Psoas muscle (tissue), 8 donors: ENCODE results near the gene ZNRF1. TPM values are rescaled to one million over a fixed set of nuclear protein-coding genes. Genes with fewer than 3 reads are reported as not detected.
"Not testable (repeated sequence)": the region's sequence is repeated elsewhere in the genome, so short reads cannot be mapped to it uniquely, and the experiment has no call there.

Experiments
- ATAC-seq, 4 donors: fragments of 200-7000 bp; cut with Tn5 transposase; one replicate each; pipeline ENCODE4 v1.9.1; 2020; ENCODE audit warnings: moderate library complexity in 3 of 4, mild to moderate bottlenecking in 2 of 4
- DNase-seq, 2 donors: peaks; one replicate each; pipeline ENCODE4 v3.0.0-alpha.2; 2020
- H3K27ac ChIP-seq: fragments of 200-600 bp; one replicate; pipeline ENCODE4 v1.8.0; 2022
- H3K27me3 ChIP-seq, 3 donors: fragments of 200-600 bp in 1 of 3; one replicate each; pipeline versions ENCODE4 v1.6.1 to v1.8.0; 2013 to 2022; ENCODE audit warnings: low read length in 2 of 3, mild to moderate bottlenecking in 2 of 3, moderate library complexity in 1 of 3; ENCODE audit not compliant: insufficient read depth in 3 of 3
- H3K36me3 ChIP-seq, 2 donors: fragments of 200-600 bp in 1 of 2; one replicate each; pipeline versions ENCODE4 v1.6.1 to v1.8.0; 2013 to 2022; ENCODE audit warnings: low read depth in 1 of 2, mild to moderate bottlenecking in 1 of 2, moderate library complexity in 1 of 2; ENCODE audit not compliant: insufficient read depth in 1 of 2
- H3K4me1 ChIP-seq: fragments of 200-600 bp; one replicate; pipeline ENCODE4 v1.8.0; 2022
- H3K4me3 ChIP-seq: fragments of 200-600 bp; one replicate; pipeline ENCODE4 v1.8.0; 2022; ENCODE audit warnings: mild to moderate bottlenecking
- H3K9me3 ChIP-seq: fragments of 200-600 bp; one replicate; pipeline ENCODE4 v1.8.0; 2022
- WGBS, 3 donors: extraction: QIAGEN DNeasy Blood & Tissue Kit; methylation state at CpG; one replicate each; pipeline versions ENCODE4 v1.1.6 to v1.1.7; 2013; 5-methylcytosine and 5-hydroxymethylcytosine counted together
- intact Hi-C, 2 donors: fragments of 100-400 bp; cut with DNase I; formaldehyde crosslinking; loops; one replicate each; pipeline versions ENCODE4 v1.11.0 to v1.14.2; 2022
- polyA plus RNA-seq, 3 donors: library from polyadenylated mRNA; stranded (reverse); fragments of 200-250 nt; gene quantifications; one replicate each; pipeline ENCODE4 v1.2.3, GENCODE V29; 2013
- total RNA-seq, 4 donors: library from RNA; stranded (reverse); fragmentation: NEBNext Ultra II Directional in 2 of 4; extraction: Animal tissue kit (Norgen Biotek cat#: 25700) in 2 of 4; gene quantifications; one replicate each; pipeline versions ENCODE4 v1.2.1 to v1.2.4, GENCODE V29; 2021 to 2023
- TF ChIP-seq, protein P1 (sequence below): fragments of 200-600 bp; IDR thresholded peaks from one replicate; pipeline ENCODE4 v1.8.0; 2022; ENCODE audit warnings: antibody characterized with exemption
- donor health status: healthy with polysubstance abuse.
- donor health status: DM: no; HTN: no; CAD: no; lungs with moderate emphysema.
- donor health status: Bipolar disorder and iron deficiency.
- donor health status: healthy.
- donor health status: DM: yes; HTN: yes; CAD: no.
- donor health status: DM: no; HTN: no; CAD: no.
- donor health status: DM: no; HTN: no; CAD: no.
- donor health status: DM: yes; HTN: yes; CAD: no.

ZNRF1 gene
- total and polyA plus RNA-seq, 7 donors = 6.7 to 57.0 (median 27.4) TPM

DNA sequence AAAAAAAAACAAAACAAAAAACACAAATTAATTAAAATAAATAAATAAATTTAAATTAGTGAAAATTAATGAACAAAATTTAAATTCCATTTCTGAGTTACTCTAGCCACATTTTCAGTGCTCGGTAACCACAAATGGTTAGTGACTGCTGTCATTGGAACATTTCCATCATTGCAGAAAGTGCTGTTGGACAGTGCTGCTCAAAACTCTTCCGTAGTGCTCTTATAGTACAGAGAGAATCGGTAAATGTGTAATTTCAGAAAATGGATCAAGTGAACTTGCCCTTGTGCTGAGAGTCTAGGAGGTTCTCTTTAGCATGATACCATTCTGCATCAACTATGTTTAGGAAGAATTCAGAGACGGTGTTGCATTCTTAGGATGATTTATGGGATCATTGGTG lies 23.7 kb downstream of the ZNRF1 start:
- no peak overlapping the region for H3K4me3 ChIP-seq
- H3K9me3 ChIP-seq = peaks cover 16% of the 10 kb centered on the region
- no peaks in the 10 kb centered on the region for H3K36me3 ChIP-seq
- no peaks in the 10 kb centered on the region for H3K27me3 ChIP-seq
- DNase-seq = no peak
- 69 to 85% (median 73%) methylated on average over 4 of the region's 4 CpGs for WGBS, 3 donors
- no peak for ATAC-seq
- peaks cover 38% of the 10 kb centered on the region for H3K4me1 ChIP-seq
- TF ChIP-seq, protein P1, sequence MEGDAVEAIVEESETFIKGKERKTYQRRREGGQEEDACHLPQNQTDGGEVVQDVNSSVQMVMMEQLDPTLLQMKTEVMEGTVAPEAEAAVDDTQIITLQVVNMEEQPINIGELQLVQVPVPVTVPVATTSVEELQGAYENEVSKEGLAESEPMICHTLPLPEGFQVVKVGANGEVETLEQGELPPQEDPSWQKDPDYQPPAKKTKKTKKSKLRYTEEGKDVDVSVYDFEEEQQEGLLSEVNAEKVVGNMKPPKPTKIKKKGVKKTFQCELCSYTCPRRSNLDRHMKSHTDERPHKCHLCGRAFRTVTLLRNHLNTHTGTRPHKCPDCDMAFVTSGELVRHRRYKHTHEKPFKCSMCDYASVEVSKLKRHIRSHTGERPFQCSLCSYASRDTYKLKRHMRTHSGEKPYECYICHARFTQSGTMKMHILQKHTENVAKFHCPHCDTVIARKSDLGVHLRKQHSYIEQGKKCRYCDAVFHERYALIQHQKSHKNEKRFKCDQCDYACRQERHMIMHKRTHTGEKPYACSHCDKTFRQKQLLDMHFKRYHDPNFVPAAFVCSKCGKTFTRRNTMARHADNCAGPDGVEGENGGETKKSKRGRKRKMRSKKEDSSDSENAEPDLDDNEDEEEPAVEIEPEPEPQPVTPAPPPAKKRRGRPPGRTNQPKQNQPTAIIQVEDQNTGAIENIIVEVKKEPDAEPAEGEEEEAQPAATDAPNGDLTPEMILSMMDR = no peak
- intact Hi-C loops = no loop called here
- H3K27ac ChIP-seq = no peak overlapping the region

DNA sequence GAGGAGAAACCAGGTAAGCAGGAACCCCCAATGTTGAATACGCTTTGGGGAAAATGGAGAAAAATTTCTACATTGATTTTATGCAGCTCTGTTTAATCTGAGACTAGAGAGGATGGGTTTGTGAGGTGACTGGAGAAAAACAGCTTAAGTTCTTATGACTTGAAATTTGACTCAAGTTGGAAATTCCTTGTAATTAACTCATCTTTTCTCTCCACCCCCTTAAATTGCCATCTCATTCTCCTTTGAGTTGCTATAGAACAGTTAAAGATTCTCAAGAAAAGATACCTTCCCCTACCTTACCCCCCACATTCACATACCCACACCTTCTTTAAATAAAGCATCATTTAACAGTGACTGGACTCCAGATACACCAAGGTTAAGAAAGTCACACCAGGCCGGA lies 24.2 kb downstream of the ZNRF1 start:
- H3K27me3 ChIP-seq = no peaks in the 10 kb centered on the region

DNA sequence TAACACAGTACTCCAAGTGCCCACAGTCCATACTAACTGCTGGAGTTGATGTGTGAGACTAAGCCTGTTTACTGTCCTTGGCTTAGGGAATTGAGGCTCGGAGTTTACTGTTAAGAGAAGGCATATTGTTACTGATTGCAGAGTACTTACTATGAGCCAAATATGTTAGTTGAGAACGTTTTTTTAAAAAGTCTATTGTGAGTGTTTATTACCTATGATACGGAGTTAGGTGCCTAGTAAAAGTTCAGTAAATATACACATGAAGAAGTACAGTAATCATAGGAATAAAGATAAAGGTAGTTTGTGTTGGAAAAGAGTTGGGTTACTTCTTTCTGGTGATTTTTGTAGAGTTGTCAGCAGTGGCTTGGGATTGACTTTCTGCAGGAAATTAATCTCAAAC lies 25.4 kb downstream of the ZNRF1 start:
- DNase-seq (no peak), ATAC-seq (no peak)
- Histone ChIP-seq H3K27me3 (no peaks in the 10 kb centered on the region), H3K4me1 (peaks cover 30% of the 10 kb centered on the region), H3K36me3 (no peaks in the 10 kb centered on the region), H3K27ac (no peak overlapping the region), H3K4me3 (no peak overlapping the region), H3K9me3 (peaks cover 16% of the 10 kb centered on the region)
- WGBS, 3 donors = 53 to 68% (median 64%) methylated on average over 3 of the region's 3 CpGs
- intact Hi-C loops = no loop called here
- TF ChIP-seq, protein P1 = no peak

More for the DNA sequence above, 24.2 kb downstream of the ZNRF1 start:
- Histone ChIP-seq H3K4me3 (no peak overlapping the region), H3K36me3 (no peaks in the 10 kb centered on the region), H3K4me1 (peaks cover 33% of the 10 kb centered on the region), H3K27ac (no peak overlapping the region), H3K9me3 (peaks cover 16% of the 10 kb centered on the region)
- 78 to 93% (median 79%) methylated on average over 2 of the region's 2 CpGs for WGBS, 3 donors
- no peak for ATAC-seq
- TF ChIP-seq, protein P1 = no peak
- intact Hi-C loops = no loop called here
- DNase-seq = no peak

DNA sequence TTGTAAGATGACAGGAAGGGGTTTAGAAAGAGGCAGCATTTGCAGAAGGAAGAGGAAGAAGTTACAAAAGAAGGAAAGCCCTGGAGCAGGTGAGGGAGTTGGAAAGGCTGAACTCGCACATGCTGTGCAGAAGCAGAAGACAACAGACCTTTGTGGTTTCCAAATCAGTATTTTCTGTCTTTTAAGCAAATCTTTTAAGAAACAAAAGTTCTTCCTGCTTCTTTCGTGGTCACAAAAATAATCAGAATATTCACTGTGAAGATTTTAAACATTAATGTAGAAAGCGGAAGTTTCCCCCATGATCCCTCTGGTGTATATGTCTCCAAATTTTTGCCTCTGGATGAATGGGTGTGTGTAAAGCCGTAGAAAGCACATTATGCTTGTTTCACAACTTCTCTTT lies 25.8 kb downstream of the ZNRF1 start:
- TF ChIP-seq, protein P1 = no peak
- Histone ChIP-seq H3K36me3 (no peaks in the 10 kb centered on the region), H3K9me3 (peaks cover 16% of the 10 kb centered on the region), H3K27ac (peak overlapping the region; percentile 23), H3K27me3 (no peaks in the 10 kb centered on the region), H3K4me3 (no peak overlapping the region), H3K4me1 (peaks cover 30% of the 10 kb centered on the region)
- WGBS, 3 donors = 71 to 79% (median 72%) methylated on average over 4 of the region's 4 CpGs
- intact Hi-C loops = no loop called here
- no peak for DNase-seq
- ATAC-seq = no peak

DNA sequence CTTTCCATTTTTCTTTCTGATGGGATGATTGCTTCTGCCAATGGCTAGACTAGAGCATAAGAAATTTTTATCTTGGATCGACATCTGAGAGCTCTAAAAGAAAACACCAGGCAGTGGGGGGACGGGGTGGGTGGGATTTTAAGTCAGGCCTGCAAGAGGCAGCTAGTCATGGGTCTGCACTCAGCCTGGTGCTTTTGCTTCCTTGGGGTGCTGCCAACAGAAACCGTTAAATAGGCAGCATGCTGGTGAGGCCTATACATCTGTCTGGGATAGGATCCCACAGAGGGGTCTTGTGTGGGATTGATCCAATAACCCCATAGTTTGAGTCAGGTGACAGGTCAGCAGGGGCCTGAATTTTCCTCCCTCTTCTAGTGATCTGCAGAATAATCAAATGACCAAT lies 26.9 kb downstream of the ZNRF1 start:
- intact Hi-C loops = no loop called here
- Histone ChIP-seq H3K4me1 (peaks cover 30% of the 10 kb centered on the region), H3K9me3 (peaks cover 11% of the 10 kb centered on the region), H3K27ac (peak overlapping the region; percentile 67), H3K36me3 (no peaks in the 10 kb centered on the region), H3K4me3 (no peak overlapping the region), H3K27me3 (no peaks in the 10 kb centered on the region)
- TF ChIP-seq, protein P1 = no peak
- no peak for DNase-seq
- peak in 3 of 4 donors; percentile 40 to 52 (median 44) for ATAC-seq
- 13 to 29% (median 28%) methylated on average over 3 of the region's 3 CpGs for WGBS, 3 donors

DNA sequence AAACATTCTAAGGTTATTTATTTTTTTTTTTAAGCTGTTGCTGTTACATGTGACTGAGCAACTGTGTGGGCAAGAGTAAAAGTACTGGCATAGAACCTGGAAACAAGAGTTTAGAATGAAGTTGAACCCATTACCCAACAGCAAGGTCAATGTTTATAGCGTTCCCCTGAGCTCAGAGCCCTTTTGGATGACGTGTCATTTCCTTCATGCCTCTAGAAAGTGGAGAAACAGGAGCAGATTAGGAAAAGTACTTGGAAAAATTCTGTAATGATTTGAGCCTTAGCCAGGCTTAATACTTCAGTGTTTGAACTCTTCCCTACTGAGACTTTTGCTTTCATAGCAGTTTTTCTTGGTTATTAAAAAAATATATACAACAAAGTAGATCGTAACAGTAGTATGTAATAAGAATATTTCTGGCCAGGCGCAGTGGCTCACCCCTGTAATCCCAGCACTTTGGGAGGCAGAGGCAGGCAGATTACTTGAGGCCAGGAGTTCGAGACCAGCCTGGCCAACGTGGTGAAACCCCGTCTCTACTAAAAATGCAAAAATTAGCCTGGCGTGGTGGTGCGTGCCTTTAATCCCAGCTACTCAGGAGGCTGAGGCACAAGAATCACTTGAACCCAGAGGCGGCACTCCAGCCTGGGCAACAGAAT lies 27.5 kb downstream of the ZNRF1 start:
- DNase-seq, intact Hi-C loops, H3K27me3 ChIP-seq, H3K9me3 ChIP-seq, H3K36me3 ChIP-seq, H3K4me3 ChIP-seq: not testable (repeated sequence)
- peaks cover 30% of the 10 kb centered on the region for H3K4me1 ChIP-seq
- H3K27ac ChIP-seq = peak overlapping the region; percentile 67
- peak; percentile 39 to 79 (median 66) for ATAC-seq
- WGBS, 3 donors = 59 to 65% (median 64%) methylated on average over 10 of the region's 10 CpGs
